HepG2 (cell line): ENCODE data around the gene TBX6. TPM values are rescaled to one million over a fixed set of nuclear protein-coding genes. Genes with fewer than 3 reads are reported as not detected.

Source experiments
- ARNT2 ChIP-seq: sonication (generic); formaldehyde crosslinking; IDR thresholded peaks from 2 replicates; pipeline ENCODE4 v1.8.0; 2022; ENCODE audit warnings: mild to moderate bottlenecking, low read depth, missing genetic modification reagents, moderate library complexity
- FOXA3 ChIP-seq: IDR thresholded peaks from 2 replicates; pipeline ENCODE4 v1.6.1; 2016; ENCODE audit warnings: missing genetic modification reagents, missing compliant biosample characterization
- NFKB2 ChIP-seq: sonication (generic); formaldehyde crosslinking; IDR thresholded peaks from 2 replicates; pipeline ENCODE4 v1.4.0; 2020; ENCODE audit warnings: missing genetic modification reagents, borderline replicate concordance
- NR2C2 ChIP-seq: sonication (generic); formaldehyde crosslinking; IDR thresholded peaks from 2 replicates; pipeline ENCODE4 v1.4.0; 2020; ENCODE audit warnings: missing genetic modification reagents, mild to moderate bottlenecking, moderate library complexity, borderline replicate concordance
- NRL ChIP-seq: sonication (generic); formaldehyde crosslinking; IDR thresholded peaks from 2 replicates; pipeline ENCODE4 v1.5.0; 2020; ENCODE audit warnings: missing genetic modification reagents, mild to moderate bottlenecking, moderate library complexity, borderline replicate concordance
- PHF8 ChIP-seq: sonication (generic); formaldehyde crosslinking; IDR thresholded peaks from 2 replicates; pipeline ENCODE4 v1.5.0; 2020; ENCODE audit warnings: missing genetic modification reagents
- RXRB ChIP-seq: IDR thresholded peaks from 2 replicates; pipeline ENCODE4 v1.6.1; 2016; ENCODE audit warnings: borderline replicate concordance, missing genetic modification reagents, missing compliant biosample characterization
- TMF1 ChIP-seq: sonication (generic); formaldehyde crosslinking; IDR thresholded peaks from 2 replicates; pipeline ENCODE4 v1.8.1; 2022; ENCODE audit warnings: low read depth, missing genetic modification reagents
- ZBTB8A ChIP-seq: sonication (generic); formaldehyde crosslinking; IDR thresholded peaks from 2 replicates; pipeline ENCODE4 v1.4.0; 2020; ENCODE audit warnings: mild to moderate bottlenecking, low read depth, missing genetic modification reagents, borderline replicate concordance
- ZNF12 ChIP-seq: sonication (generic); formaldehyde crosslinking; IDR thresholded peaks from 2 replicates; pipeline ENCODE4 v1.5.0; 2020; ENCODE audit warnings: missing genetic modification reagents
- ZNF251 ChIP-seq: sonication (generic); formaldehyde crosslinking; IDR thresholded peaks from 2 replicates; pipeline ENCODE4 v1.9.0; 2021; ENCODE audit warnings: mild to moderate bottlenecking, missing genetic modification reagents
- ZNF274 ChIP-seq: sonication (generic); formaldehyde crosslinking; IDR thresholded peaks from 2 replicates; pipeline ENCODE4 v1.5.1; 2020; ENCODE audit warnings: mild to moderate bottlenecking, missing genetic modification reagents
- ZNF446 ChIP-seq: sonication (generic); formaldehyde crosslinking; IDR thresholded peaks from 2 replicates; pipeline ENCODE4 v1.5.0; 2020; ENCODE audit warnings: mild to moderate bottlenecking, missing genetic modification reagents
- ZNF510 ChIP-seq: sonication (generic); formaldehyde crosslinking; IDR thresholded peaks from 2 replicates; pipeline ENCODE4 v1.4.0; 2020; ENCODE audit warnings: low read depth, mild to moderate bottlenecking, missing genetic modification reagents
- polyA plus RNA-seq, 8 experiments: library from polyadenylated mRNA; depleted of rRNA in 3 of 8; stranded (reverse) in 7 of 8; unstranded in 1 of 8; fragments of >200 nt; fragmentation: Illumina TruSeq in 4 of 8; extraction: Trizol in 4 of 8; gene quantifications; 2 replicates each; pipeline versions ENCODE4 v1.2.1 to v1.2.3, GENCODE V29; 2011 to 2016; ENCODE audit warnings: low read depth in 4 of 8, missing spikeins in 1 of 8, mixed read lengths in 1 of 8; ENCODE audit not compliant: insufficient read depth in 1 of 8
- total RNA-seq, 5 experiments: library from RNA; depleted of rRNA; stranded (reverse); fragments of >200 nt; fragmentation: Illumina TruSeq; extraction: Trizol; gene quantifications; 2 replicates each; pipeline ENCODE4 v1.2.3, GENCODE V29; 2016; ENCODE audit warnings: low read depth in 1 of 5
- TF ChIP-seq, protein P1 (sequence below): sonication (generic); formaldehyde crosslinking; conservative IDR thresholded peaks from 2 replicates; pipeline ENCODE4 v1.4.0; 2020; ENCODE audit warnings: missing genetic modification reagents
- TF ChIP-seq, protein P2 (sequence below): sonication (generic); formaldehyde crosslinking; IDR thresholded peaks from 2 replicates; pipeline ENCODE4 v1.8.1; 2023; ENCODE audit warnings: mild to moderate bottlenecking, moderate library complexity, missing genetic modification reagents
- TF ChIP-seq, protein P3 (sequence below): sonication (generic); formaldehyde crosslinking; conservative IDR thresholded peaks from 2 replicates; pipeline ENCODE4 v1.8.0; 2022; ENCODE audit warnings: mild to moderate bottlenecking, moderate library complexity, missing genetic modification reagents
- TF ChIP-seq, protein P4 (sequence below): fragments of 450-650 bp; IDR thresholded peaks from 2 replicates; pipeline ENCODE4 v1.6.1; 2017

The TBX6 gene
- total and polyA plus RNA-seq, 2 of the 13 experiments (the other 11 are each of a cell fraction or from before 2014, with no cell fraction given), result 0.24 to 0.42 TPM

DNA sequence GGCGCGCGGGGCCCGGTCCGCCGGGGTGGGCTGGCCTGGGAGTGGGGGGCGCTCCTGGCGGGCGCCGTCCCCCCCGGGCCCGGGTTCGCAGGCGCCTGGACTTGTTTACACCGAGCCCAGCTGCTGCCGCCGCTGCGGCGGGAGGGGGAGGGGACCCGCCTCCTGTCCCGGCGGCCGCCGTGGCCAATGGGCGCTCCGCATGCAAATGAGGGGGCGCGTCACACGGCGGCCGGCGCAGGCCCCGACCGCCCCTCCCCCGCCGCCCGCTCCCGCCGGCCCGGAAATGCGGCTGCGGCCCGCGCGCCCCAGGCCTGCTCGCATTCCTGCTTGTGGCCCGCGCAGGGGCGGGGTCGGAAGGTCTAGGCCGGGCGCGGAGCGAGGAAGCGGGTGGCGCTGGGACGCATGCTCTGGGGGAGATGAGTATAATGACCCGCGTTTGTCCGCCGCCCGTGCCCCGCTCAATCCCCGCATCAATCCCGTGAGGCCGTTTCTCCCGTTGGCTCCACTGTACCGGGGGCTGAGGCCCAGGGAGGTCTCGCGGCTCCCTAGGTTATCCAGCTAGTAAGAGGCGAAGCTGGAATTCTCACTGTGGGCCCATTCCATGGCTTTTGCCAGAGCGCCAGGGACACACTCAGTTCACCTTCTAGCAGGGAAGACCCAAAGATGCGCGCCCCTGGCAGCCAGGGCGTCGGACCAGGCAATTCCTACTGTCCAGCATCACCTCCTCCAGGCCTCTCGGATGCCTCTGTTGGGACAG lies 4.6 kb upstream of the TBX6 start, which contains the start of gene YPEL3 (continued):
- TF ChIP-seq, protein P1, sequence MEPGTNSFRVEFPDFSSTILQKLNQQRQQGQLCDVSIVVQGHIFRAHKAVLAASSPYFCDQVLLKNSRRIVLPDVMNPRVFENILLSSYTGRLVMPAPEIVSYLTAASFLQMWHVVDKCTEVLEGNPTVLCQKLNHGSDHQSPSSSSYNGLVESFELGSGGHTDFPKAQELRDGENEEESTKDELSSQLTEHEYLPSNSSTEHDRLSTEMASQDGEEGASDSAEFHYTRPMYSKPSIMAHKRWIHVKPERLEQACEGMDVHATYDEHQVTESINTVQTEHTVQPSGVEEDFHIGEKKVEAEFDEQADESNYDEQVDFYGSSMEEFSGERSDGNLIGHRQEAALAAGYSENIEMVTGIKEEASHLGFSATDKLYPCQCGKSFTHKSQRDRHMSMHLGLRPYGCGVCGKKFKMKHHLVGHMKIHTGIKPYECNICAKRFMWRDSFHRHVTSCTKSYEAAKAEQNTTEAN, result peak; percentile 28
- TF ChIP-seq ZBTB8A (CRISPR knock-in tag) (peak; percentile 96), ZNF510 (CRISPR knock-in tag) (0 out of 2 replicates have a peak, but pooled peaks have one; percentile 53), NR2C2 (CRISPR knock-in tag) (peak; percentile 66), ZNF12 (CRISPR knock-in tag) (peak; percentile 48; the same call in 1 of the 2 replicates), ZNF274 (CRISPR knock-in tag) (peak; percentile 15; the same call in 1 of the 2 replicates), RXRB (CRISPR knock-in tag) (peak; percentile 20; the same call in 1 of the 2 replicates), NFKB2 (CRISPR knock-in tag) (peak; percentile 60; the same call in 1 of the 2 replicates), ARNT2 (CRISPR knock-in tag) (peak; percentile 90), ZNF251 (CRISPR knock-in tag) (no peak), TMF1 (CRISPR knock-in tag) (peak; percentile 90), PHF8 (peak; percentile 77), ZNF446 (peak; percentile 75; the same call in 1 of the 2 replicates), NRL (peak; percentile 95), FOXA3 (CRISPR knock-in tag) (peak; percentile 62)
- TF ChIP-seq, protein P2, sequence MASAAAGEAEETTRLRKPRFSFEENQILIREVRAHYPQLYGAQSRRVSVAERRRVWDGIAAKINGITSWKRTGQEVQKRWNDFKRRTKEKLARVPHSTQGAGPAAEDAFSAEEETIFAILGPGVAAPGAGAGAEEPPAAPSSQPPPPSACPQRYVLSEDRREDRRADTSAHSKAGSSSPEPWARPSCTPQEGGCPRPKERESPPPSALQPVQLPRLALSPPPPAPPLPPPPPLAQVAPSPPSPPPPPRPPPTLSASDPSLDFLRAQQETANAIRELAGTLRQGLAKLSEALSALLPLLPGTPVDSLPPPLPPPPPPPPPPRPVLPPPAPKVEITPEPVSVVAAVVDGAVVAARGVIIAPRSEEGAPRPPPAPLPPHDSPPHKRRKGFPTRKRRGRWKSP (CRISPR knock-in tag), result peak; percentile 39; the same call in 1 of the 2 replicates
- TF ChIP-seq, protein P3, sequence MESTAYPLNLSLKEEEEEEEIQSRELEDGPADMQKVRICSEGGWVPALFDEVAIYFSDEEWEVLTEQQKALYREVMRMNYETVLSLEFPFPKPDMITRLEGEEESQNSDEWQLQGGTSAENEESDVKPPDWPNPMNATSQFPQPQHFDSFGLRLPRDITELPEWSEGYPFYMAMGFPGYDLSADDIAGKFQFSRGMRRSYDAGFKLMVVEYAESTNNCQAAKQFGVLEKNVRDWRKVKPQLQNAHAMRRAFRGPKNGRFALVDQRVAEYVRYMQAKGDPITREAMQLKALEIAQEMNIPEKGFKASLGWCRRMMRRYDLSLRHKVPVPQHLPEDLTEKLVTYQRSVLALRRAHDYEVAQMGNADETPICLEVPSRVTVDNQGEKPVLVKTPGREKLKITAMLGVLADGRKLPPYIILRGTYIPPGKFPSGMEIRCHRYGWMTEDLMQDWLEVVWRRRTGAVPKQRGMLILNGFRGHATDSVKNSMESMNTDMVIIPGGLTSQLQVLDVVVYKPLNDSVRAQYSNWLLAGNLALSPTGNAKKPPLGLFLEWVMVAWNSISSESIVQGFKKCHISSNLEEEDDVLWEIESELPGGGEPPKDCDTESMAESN, result peak; percentile 72
- TF ChIP-seq, protein P4, sequence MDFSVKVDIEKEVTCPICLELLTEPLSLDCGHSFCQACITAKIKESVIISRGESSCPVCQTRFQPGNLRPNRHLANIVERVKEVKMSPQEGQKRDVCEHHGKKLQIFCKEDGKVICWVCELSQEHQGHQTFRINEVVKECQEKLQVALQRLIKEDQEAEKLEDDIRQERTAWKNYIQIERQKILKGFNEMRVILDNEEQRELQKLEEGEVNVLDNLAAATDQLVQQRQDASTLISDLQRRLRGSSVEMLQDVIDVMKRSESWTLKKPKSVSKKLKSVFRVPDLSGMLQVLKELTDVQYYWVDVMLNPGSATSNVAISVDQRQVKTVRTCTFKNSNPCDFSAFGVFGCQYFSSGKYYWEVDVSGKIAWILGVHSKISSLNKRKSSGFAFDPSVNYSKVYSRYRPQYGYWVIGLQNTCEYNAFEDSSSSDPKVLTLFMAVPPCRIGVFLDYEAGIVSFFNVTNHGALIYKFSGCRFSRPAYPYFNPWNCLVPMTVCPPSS, result no peak
